Measurements from ENCODE around the gene RNF213.

RNF213 gene

DNA sequence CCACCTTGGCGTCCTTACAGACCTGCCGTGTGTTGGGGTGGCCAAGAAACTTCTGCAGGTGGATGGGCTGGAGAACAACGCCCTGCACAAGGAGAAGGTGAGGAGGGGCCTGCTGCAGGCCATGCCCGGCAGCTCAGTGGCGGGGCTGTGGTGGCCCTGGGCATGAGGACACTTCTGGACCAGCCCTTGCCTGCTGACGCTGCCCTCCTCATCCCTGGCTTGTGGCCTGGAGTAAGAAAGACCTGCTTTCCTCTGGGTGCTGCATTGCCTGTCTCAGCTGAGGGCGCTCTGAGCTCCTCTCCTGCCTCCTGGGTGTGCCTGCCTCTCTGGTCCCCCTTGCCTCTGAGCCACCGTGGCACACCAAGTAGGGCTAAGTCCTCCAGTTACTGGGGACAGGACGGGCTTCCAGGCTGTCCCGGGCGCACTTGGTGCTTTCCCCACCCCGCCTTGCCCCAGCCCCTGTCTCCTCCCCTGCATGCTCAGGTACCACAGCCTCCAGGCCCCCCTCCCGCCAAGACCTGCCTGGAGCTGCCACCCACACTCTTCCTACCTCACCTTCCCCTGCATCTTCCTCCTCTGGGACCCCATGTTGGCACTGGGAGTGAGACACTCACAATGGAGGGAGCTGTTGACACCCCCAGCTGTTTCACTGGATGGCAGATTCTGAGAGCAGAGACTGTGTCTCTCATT lies 163.0 kb downstream of the RNF213 start:
- Histone ChIP-seq H3K27me3 (ENCODE audit: insufficient read depth, insufficient read length) (no peaks in the 10 kb centered on the region), H3K9me3 (ENCODE audit: insufficient read depth, low read length) (no peaks in the 10 kb centered on the region), H3K36me3 (ENCODE audit: insufficient read depth, insufficient read length, low read length) (peaks cover 22% of the 10 kb centered on the region), H3K9ac (ENCODE audit: insufficient read length, low read depth) (no peak overlapping the region), H3K4me3 (ENCODE audit: insufficient read length, low read depth) (no peak overlapping the region), H3K4me1 (ENCODE audit: insufficient read depth, insufficient read length) (peaks cover 21% of the 10 kb centered on the region)
- no peak for DNase-seq (ENCODE audit: low read depth, low spot score)
- no peak for TF ChIP-seq YY1 (IDR thresholded peaks at IDR 0.05; ENCODE audit: insufficient read depth, insufficient read length)
- TF ChIP-seq SUZ12 (IDR thresholded peaks at IDR 0.05; ENCODE audit: extremely low read depth, insufficient read depth, insufficient read length): no peak
- TF ChIP-seq ZNF274 (IDR thresholded peaks at IDR 0.05; ENCODE audit: low read depth, low read length): no peak

DNA sequence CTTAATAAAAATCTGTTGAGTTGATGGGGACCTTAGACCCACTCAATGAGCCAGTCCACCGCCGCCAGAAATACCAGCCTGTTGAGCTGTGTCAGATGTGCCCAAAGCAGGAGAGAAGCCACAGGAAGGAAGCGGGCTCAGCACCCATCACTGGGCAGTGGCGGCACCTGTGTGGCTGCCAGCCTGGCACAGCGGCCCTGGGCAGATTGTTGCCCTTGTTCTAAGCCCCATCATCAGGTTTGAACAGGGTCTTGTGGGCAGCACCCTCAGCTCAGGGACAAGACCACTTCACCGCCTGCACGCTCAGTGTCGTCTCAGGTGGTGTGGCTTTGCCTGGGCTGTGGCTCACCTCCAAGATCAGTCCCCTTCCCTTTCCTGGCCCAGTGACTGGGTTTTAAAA lies 163.6 kb downstream of the RNF213 start:
- TF ChIP-seq ZNF274 (IDR thresholded peaks at IDR 0.05; ENCODE audit: low read depth, low read length): no peak
- no peak for TF ChIP-seq YY1 (IDR thresholded peaks at IDR 0.05; ENCODE audit: insufficient read depth, insufficient read length)
- TF ChIP-seq SUZ12 (IDR thresholded peaks at IDR 0.05; ENCODE audit: extremely low read depth, insufficient read depth, insufficient read length): no peak
- Histone ChIP-seq H3K4me1 (ENCODE audit: insufficient read depth, insufficient read length) (peaks cover 21% of the 10 kb centered on the region), H3K9ac (ENCODE audit: insufficient read length, low read depth) (no peak overlapping the region), H3K36me3 (ENCODE audit: insufficient read depth, insufficient read length, low read length) (peaks cover 25% of the 10 kb centered on the region), H3K9me3 (ENCODE audit: insufficient read depth, low read length) (no peaks in the 10 kb centered on the region), H3K27me3 (ENCODE audit: insufficient read depth, insufficient read length) (no peaks in the 10 kb centered on the region), H3K4me3 (ENCODE audit: insufficient read length, low read depth) (no peak overlapping the region)
- DNase-seq (ENCODE audit: low read depth, low spot score): no peak

DNA sequence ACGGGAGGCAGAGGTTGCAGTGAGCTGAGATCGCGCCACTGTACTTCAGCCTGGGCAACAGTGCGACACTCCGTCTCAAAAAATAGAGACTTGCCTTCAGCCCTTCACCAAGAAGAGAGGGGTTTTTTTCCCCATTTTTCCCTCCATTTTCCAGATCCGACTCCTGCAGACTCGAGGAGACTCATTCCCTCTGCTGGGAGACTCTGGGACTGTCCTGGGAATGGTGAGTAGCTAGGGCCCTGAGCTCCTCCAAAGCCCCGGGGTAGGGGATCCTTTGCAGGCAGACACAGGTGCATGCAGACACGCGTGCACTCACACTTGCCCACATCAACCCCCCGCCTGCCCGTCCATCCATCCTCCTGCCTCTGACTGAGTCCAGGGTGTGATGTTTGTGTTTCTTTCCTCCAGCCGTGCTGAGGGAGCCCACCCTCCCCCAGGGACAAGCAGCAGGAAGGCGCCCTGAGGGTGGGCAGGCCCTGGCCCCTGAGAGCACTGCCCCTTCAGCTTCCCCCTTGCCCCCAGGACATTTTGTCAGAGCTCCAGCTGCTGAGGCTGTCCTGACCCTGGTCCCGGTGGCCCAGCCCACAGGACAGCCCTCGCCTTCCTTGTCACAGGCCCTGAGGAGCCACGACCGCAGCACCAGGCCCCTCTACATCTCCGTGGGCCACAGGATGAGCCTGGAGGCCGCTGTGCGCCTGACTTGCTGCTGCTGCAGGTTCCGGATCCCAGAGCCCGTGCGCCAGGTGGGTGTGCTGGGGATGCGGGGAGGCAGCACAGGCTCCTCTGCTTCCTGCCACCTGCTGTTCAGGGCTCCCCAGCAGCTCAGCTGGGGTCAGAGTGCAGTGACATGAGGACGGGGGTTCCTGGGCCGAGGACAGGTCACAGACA lies 164.5 kb downstream of the RNF213 start:
- Histone ChIP-seq H3K27me3 (ENCODE audit: insufficient read depth, insufficient read length) (no peaks in the 10 kb centered on the region), H3K4me1 (ENCODE audit: insufficient read depth, insufficient read length) (peaks cover 21% of the 10 kb centered on the region), H3K9me3 (ENCODE audit: insufficient read depth, low read length) (no peaks in the 10 kb centered on the region), H3K9ac (ENCODE audit: insufficient read length, low read depth) (peak overlapping the region; percentile 61), H3K36me3 (ENCODE audit: insufficient read depth, insufficient read length, low read length) (peaks cover 16% of the 10 kb centered on the region), H3K4me3 (ENCODE audit: insufficient read length, low read depth) (no peak overlapping the region)
- no peak for DNase-seq (ENCODE audit: low read depth, low spot score)
- no peak for TF ChIP-seq YY1 (IDR thresholded peaks at IDR 0.05; ENCODE audit: insufficient read depth, insufficient read length)

DNA sequence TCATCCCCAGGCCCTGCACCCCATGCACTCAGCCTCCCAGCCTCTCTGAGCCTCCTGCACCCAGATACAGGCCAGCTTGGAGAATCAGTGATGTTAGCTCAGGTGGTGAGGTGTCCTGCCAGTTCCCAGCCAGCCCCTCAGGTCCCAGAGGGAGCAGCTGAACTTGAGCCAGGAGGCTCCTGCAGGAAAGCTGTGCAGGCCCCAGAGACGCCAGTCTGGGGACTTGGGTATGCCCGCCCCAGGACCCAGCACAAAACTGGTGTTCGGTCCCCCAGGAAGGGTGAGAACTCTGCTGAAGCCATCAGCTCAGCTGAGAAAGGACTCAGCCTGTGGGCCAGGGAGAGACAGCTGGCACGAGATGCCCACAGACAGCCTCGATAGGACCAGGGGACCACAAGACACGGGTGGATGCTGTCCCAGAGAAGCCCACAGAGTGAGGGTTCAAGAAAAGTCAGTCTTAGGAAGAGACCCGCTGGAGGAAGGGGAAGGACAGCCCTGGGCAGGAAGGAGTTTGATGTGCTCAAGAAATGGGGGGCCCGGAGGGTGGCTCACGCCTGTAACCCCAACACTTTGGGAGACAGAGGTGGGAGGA lies 165.3 kb downstream of the RNF213 start:
- H3K4me3 ChIP-seq (ENCODE audit: insufficient read length, low read depth): no peak overlapping the region
- DNase-seq (ENCODE audit: low read depth, low spot score): no peak

DNA sequence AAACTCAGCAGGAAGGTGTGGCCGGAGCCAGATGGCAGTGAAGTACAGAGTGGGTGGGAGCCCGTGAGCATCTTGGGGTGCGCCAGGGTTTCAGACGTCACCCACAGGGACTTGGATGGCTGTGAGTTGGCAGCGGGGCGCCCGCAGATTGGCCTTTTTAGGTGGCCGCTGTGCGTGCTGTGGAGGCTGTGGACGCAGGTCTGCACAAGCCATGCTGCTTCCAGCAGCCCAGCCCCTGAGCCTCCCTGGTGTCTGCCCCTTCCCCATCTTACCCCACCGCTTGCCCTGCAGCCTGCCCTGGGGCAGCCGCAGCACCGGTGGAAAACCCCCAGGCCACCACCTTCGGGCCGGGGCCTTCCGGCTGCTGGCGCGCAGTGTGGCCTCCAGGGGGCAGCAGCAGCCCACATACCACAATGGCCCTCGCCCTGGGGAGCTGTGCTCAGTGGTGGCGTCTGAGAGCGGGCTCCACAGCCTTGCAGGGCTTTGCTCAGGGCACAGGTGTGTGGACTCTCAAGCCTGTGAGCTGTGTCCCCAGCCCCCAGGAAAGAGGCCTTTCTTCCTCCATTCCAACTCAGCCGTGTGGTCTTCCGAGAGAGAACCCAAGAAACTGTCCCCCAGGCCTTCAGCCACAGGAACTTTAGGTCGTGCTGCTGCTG lies 166.1 kb downstream of the RNF213 start:
- H3K4me3 ChIP-seq (ENCODE audit: insufficient read length, low read depth): no peak overlapping the region
- H3K9me3 ChIP-seq (ENCODE audit: insufficient read depth, low read length): no peaks in the 10 kb centered on the region
- no peaks in the 10 kb centered on the region for H3K27me3 ChIP-seq (ENCODE audit: insufficient read depth, insufficient read length)
- peaks cover 12% of the 10 kb centered on the region for H3K36me3 ChIP-seq (ENCODE audit: insufficient read depth, insufficient read length, low read length)
- H3K4me1 ChIP-seq (ENCODE audit: insufficient read depth, insufficient read length): peaks cover 21% of the 10 kb centered on the region
- peak overlapping the region; percentile 58 for H3K9ac ChIP-seq (ENCODE audit: insufficient read length, low read depth)
- peak; percentile 38 for DNase-seq (ENCODE audit: low read depth, low spot score)
- TF ChIP-seq ZNF274 (IDR thresholded peaks at IDR 0.05; ENCODE audit: low read depth, low read length) (no peak), SUZ12 (IDR thresholded peaks at IDR 0.05; ENCODE audit: extremely low read depth, insufficient read depth, insufficient read length) (no peak), YY1 (IDR thresholded peaks at IDR 0.05; ENCODE audit: insufficient read depth, insufficient read length) (no peak)

More for the DNA sequence above, 165.3 kb downstream of the RNF213 start:
- no peaks in the 10 kb centered on the region for H3K27me3 ChIP-seq (ENCODE audit: insufficient read depth, insufficient read length)
- peaks cover 12% of the 10 kb centered on the region for H3K36me3 ChIP-seq (ENCODE audit: insufficient read depth, insufficient read length, low read length)
- no peaks in the 10 kb centered on the region for H3K9me3 ChIP-seq (ENCODE audit: insufficient read depth, low read length)
- peak overlapping the region; percentile 61 for H3K9ac ChIP-seq (ENCODE audit: insufficient read length, low read depth)
- peaks cover 21% of the 10 kb centered on the region for H3K4me1 ChIP-seq (ENCODE audit: insufficient read depth, insufficient read length)
- no peak for TF ChIP-seq YY1 (IDR thresholded peaks at IDR 0.05; ENCODE audit: insufficient read depth, insufficient read length)
- TF ChIP-seq ZNF274 (IDR thresholded peaks at IDR 0.05; ENCODE audit: low read depth, low read length): no peak
- no peak for TF ChIP-seq SUZ12 (IDR thresholded peaks at IDR 0.05; ENCODE audit: extremely low read depth, insufficient read depth, insufficient read length)

DNA sequence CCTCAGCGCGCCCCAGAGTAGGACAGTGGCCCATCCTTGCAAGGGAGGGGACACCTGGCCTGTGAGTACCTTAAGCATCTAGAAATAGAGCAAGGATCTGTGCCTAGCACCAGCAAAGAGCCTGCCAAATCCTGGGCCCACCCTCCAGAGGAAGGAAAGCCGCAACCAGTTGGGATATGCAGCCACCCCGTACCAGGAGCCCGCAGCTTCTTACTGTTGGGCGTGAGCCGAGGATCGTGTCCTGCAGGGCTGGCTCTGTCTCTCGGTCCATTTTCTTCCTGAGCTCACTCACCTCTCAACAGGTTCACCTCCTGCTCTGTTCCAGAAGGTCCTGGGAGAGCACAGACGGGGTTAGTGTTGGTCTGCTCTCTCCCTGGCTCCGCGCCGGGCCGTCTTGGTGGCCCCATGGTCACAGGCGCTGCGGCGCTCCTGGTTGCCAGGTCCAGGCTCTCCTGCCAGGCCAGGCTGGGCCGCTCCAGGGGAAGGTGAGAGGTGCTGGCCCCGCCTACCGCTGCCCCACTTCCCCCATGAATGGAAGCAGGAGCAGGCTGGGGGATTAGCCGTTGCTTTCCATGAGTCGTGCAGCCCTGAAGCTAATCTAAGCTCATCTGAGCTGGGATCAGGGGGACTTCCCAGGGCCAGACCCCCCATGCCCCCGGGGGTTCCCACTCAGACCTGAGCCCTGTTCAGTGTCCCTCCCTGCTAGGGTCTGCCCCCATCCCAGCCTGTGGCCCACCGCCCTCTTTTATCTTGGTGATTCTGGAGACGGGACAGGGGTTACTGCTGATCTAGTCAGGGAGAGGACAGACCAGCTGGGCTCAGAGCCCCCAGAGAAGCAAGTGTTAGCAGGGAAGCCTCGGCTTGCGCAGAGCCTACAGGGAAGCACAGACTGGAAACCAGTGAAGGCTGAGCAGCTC lies 167.0 kb downstream of the RNF213 start:
- H3K9ac ChIP-seq (ENCODE audit: insufficient read length, low read depth): peak overlapping the region; percentile 58
- H3K4me1 ChIP-seq (ENCODE audit: insufficient read depth, insufficient read length): peaks cover 21% of the 10 kb centered on the region
- H3K36me3 ChIP-seq (ENCODE audit: insufficient read depth, insufficient read length, low read length): peaks cover 12% of the 10 kb centered on the region
- TF ChIP-seq ZNF274 (IDR thresholded peaks at IDR 0.05; ENCODE audit: low read depth, low read length) (no peak), SUZ12 (IDR thresholded peaks at IDR 0.05; ENCODE audit: extremely low read depth, insufficient read depth, insufficient read length) (no peak), YY1 (IDR thresholded peaks at IDR 0.05; ENCODE audit: insufficient read depth, insufficient read length) (no peak)
- DNase-seq (ENCODE audit: low read depth, low spot score): no peak
- no peak overlapping the region for H3K4me3 ChIP-seq (ENCODE audit: insufficient read length, low read depth)
- H3K9me3 ChIP-seq (ENCODE audit: insufficient read depth, low read length): no peaks in the 10 kb centered on the region
- no peaks in the 10 kb centered on the region for H3K27me3 ChIP-seq (ENCODE audit: insufficient read depth, insufficient read length)
